Suppressor macrophage treated with lipopolysaccharide for 1 hour (primary cell): ENCODE data around the gene ATP8A2.

Experiments used
- DNase-seq, 3 donors: peaks; one replicate each; pipeline ENCODE4 v3.0.0-alpha.2; 2020 to 2022

ATP8A2 gene

DNA sequence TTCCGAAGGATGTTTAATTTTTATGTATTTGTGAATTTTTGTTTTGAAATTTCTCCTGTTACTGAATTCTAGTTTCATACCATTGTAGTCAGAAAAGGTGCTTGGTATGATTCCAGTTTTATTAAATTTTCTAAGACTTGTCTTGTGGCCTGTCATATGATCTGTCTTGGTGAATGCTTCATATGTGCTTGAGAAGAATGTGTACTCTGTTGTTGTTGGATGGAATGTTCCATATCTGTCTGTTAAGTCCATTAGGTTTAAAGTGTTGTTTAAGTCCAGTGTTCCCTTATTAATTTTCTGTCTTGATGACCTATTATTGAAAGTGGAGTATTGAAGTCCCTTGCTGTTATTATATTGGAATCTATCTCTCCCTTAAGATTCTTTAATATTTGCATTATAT, 273.9 kb downstream of the ATP8A2 start:
- no peak for DNase-seq

- DNase-seq, result no peak
Measured at GRCh38 chr13:25649001-25649633, 277.3 kb downstream of the ATP8A2 start.

DNA sequence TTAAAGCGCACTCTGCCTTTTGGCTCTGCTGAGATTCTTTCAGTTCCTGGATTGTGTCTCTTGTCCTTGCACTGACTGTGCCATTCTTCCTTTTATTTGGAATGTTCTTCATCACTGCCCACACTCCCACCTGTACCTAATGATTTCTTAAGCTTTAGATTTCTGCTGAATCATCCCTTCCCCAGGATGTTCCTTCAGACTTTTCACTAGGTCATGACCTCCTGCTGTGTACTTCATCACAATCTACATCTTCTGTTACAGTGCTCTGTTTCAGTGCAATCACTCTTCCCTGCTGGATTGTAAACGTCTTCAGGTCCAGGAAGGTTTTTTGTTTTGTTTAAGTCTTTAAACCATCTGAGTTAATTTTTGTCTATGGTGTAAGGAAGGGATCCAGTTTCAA, 281.0 kb downstream of the ATP8A2 start:
- DNase-seq, result no peak

- peak in 1 of 3 donors; percentile 1 for DNase-seq
Measured at GRCh38 chr13:25654322-25654721, 282.5 kb downstream of the ATP8A2 start.

- no peak for DNase-seq
Measured at GRCh38 chr13:25657157-25657556, 285.4 kb downstream of the ATP8A2 start.

GRCh38 chr13:25659091-25659795, 287.5 kb downstream of the ATP8A2 start:
- DNase-seq, result no peak

GRCh38 chr13:25660996-25661395, 289.2 kb downstream of the ATP8A2 start:
- no peak for DNase-seq

DNA sequence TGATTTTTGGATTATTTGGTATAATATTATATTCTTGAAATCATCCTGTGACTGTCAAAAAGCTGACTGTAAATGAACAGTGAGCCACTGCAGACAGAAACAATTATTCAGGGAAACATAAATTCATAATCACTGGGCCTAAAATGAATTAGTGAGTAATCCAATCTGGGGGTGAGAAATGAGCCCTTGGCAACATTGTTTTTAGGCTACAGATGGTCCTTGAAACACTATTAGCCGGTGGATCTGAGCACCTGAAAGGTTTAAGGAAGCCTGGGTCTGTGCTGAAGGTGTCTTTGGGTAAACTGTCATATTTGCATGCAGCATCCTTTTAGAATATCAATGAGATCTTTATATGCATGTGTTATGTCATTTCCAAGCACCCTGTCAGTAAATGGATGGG, 290.7 kb downstream of the ATP8A2 start:
- no peak for DNase-seq

DNA sequence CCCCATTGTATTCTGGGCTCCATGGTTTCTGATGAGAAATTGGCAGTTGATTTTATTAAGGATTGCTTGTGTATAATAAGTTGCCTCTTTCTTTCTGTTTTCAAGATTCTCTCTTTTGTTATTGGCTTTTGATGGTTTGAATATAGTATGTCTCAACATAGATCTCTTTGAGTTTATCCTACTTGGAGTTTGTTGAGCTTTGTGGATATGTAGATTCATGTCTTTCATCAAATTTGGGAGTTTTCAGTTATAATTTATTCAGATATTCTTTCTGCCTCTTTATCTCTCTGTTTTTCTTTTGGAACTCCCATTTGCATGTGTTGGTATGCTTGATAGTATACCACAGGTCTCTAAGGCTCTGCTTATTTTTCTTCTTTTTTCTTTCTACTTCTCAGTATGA, 296.6 kb downstream of the ATP8A2 start:
- DNase-seq, result no peak

GRCh38 chr13:25673711-25674110, 301.9 kb downstream of the ATP8A2 start:
- DNase-seq, result no peak

GRCh38 chr13:25674371-25674770, 302.6 kb downstream of the ATP8A2 start:
- no peak for DNase-seq

DNA sequence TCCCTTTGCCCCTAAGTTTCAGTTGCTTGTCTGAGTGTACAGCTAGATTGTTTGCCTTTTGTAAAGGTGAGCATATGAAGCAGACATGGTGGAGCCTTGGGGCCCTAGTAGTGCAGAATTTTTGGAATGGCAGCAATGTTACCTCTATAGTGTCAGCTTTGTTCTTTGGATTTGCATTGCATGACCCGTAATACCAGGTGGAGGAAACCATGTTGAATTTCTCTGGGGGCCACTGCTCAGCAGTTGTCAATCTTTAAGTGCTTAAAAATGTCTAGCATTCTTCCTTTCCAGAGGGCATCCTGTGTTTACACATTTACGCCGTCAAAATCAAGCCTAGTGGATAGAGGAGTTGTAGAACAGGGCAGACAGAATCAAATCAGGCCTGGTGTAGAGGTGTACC, 303.3 kb downstream of the ATP8A2 start:
- no peak for DNase-seq

DNA sequence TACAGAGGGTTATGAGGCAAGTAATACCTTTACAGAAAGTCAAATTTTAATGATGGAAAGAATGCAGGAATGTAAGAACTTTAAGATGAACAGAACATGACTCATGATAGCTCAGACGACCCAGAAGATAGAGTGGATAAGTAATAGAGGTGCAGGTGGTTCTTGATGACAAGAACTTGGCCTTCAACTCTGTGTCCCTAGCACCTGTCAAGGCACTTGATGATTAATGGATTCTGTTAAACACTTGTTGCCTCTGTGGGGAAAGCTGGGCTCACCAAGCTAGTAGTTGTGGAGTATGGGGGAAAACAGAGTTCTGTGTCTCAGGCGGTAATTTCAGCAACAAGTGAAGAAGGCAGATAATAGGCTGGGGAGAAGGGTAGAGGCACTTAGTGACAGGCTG, 306.2 kb downstream of the ATP8A2 start:
- no peak for DNase-seq

DNA sequence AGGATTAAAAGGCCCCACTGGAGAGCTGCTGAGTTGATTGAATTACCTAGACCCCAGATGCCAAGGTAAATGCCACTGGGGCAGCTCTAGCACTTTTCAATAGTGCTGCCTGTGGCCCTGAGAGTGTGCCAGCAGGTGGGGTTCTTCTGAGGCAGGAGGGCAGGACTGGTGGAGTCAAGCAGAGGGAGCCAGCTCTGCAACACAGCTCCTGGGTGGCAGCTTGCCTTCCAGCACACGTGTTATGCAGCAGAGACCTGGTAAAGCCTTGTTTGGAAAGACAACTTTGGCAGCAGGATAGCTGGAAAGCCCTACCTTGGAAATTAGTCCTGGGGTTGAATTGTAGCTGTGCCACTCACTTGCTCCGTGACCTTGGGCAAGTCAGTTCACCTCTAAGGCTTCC, 306.6 kb downstream of the ATP8A2 start:
- DNase-seq, result no peak

GRCh38 chr13:25679159-25679558, 307.4 kb downstream of the ATP8A2 start:
- no peak for DNase-seq

- DNase-seq, result no peak
Measured at GRCh38 chr13:25679936-25680335, 308.2 kb downstream of the ATP8A2 start.

DNA sequence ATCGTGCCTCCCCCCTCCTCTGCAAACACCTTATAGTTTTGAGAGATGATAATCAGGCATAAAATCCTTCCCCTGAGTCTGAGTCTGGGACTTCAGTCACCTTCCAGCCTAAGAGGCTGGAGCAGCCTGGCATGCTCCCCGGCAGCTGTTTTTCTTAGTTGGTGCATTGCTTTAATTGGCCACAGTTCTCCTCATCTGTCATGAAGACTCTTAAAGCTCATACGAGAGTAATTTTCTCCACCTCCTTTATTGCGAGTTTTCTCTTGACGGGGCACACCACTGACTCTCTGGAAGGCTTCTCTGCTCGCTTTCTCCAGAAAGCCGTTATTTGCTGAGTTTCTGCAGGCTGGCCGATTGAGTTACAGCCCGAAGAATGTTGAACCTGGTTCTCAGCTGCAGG, 310.5 kb downstream of the ATP8A2 start:
- no peak for DNase-seq

DNA sequence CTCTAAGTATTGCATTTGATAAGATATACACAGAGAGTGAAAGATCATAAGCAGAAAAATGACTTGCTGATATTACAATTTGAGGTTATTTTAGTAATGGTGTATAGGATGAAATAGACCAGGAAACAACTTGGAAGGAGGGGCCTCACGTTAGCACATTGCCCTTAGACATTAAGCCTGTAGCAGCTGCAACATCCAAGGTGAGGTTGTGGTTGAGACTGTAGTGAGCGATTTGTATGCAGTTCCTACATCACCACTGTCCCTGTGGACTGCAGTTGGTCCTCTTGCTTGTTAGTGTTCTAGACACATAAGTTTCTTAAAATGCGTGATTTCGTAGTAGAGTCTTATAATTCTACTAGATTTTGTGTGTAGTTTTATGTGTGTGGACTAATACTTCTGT, 311.3 kb downstream of the ATP8A2 start:
- DNase-seq, result no peak

DNA sequence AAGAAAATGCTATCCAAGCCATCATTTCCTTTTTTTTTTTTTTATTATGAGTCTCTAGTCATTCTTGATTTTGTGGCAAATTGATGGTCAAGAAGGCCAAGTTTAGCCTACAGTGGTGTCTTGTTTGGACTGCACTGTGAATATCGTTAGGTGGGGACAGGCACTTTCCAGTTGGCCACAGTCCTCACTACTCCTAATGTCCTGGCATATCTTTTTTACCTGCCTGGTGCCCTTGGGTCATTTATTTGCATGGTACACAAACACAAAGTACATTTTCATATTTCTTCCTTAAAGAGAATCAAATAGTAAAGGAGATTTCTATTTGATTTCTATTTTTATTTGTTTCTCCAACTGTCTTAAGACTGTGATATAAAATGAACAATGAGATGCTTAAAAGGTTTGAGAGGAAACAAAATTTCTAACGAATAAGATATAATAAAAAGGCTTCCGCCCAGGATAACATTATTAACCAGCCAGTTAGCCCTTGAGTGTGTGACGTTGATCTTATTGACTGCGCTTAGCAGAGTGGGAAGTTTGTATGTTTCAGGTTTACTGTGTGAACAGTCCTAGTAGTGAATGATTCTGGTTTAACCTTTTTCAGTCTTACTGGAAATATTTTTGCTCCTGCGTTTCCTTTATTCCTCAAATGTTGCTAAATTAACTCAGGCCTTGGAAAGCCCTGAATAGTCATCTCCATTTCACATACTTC, 312.0 kb downstream of the ATP8A2 start:
- DNase-seq, result no peak

GRCh38 chr13:25684491-25684890, 312.7 kb downstream of the ATP8A2 start:
- no peak for DNase-seq

- DNase-seq, result no peak
Measured at GRCh38 chr13:25686831-25687470, 315.2 kb downstream of the ATP8A2 start.

- no peak for DNase-seq
Measured at GRCh38 chr13:25687471-25688225, 315.9 kb downstream of the ATP8A2 start.

GRCh38 chr13:25688536-25688935, 316.8 kb downstream of the ATP8A2 start:
- DNase-seq, result no peak
